ENCODE measurements around the gene RNU6-9.
A peak's percentile ranks its signal among the peaks of the same experiment; 100 is the strongest.

The RNU6-9 gene

DNA sequence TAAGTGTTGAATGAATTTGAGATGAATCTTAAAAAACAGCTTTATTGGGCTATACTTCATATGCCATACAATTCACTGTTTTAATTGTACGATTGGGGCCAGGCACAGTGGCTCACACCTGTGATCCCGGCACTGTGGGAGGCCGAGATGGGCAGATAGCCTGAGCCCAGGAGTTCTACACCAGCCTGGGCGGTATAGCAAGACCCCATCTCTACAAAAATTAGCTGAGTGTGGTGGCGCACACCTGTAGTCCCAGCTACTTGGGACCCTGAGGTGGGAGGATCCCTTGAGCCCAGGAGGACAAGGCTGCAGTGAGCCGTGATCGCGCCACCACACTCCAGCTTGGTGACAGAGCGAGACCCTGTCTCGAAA lies 42.9 kb downstream of the RNU6-9 start:
- no peak for DNase-seq (ENCODE audit: low spot score)

DNA sequence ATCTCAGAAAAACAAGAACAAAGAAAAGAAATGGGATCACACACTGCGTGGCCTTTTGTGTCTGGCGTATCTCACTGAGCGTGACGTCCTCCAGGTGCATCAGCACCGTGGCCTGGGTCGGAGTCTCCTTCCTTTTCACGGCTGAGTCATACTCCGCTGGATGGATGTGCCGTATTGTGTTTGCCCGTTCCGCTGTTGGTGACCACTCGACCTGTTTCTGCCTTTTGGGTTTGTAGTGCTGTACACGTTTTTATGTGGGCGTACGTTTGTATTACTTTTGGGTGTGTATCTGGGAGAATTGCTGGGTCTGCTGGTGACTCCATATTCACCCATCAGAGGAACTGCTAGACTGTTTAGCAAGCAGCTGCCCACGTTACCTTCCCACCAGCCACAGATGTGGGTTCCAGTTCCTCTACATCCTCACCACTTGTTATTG lies 44.0 kb downstream of the RNU6-9 start:
- no peak for DNase-seq (ENCODE audit: low spot score)

DNA sequence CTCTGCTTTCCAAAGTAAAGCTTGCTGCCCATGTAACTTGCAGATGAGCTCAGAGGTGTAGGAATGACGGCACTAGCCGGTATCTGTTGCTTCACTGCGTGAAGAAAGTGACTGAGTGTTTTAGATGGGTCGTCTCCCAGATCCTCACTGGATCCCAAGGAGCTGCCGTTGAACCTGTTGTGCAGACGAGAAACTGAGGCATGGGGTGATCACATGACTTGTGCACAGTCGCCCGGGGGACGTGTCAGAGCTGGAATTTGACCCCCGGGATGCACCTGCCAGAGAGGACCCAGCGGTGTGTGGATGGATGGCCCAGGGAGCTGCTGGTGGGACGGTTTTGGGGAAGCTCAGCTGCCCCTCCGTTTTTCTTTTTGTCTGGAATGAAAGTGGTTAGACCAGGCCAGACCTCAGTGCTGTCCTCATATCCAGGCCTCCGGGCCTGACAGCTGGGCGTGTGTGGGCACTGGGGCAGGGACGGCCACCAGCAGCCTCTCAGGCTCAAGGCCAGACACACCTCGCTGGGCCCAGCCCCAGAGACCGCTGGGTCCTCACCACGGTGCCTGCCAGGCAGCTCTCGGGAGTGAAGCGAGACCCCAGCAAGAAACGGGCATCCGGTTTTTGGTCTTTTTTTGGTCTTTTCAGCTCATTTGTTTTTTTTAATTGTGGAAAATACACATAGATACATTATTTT lies 45.1 kb downstream of the RNU6-9 start:
- no peak for DNase-seq (ENCODE audit: low spot score)

DNA sequence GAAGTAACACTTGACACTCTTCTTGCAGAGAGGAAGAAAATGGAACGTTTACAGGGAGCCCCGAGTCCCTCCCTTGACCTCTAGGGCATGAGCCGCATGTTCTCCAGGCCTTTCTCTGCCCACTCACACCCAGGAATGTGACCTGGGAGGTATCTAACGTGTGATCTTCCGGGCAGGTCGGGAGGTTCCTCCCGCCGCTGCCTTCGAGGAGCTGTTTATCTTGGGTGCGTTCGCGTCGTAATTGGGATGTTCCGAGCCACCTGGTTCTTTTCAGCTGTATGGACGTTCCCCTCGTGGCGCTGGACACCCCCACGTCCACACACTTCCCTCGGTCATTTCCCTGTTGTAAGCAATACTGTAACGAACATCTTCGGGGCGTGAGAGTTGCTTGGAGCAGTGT lies 46.2 kb downstream of the RNU6-9 start:
- DNase-seq (ENCODE audit: low spot score), result no peak

DNA sequence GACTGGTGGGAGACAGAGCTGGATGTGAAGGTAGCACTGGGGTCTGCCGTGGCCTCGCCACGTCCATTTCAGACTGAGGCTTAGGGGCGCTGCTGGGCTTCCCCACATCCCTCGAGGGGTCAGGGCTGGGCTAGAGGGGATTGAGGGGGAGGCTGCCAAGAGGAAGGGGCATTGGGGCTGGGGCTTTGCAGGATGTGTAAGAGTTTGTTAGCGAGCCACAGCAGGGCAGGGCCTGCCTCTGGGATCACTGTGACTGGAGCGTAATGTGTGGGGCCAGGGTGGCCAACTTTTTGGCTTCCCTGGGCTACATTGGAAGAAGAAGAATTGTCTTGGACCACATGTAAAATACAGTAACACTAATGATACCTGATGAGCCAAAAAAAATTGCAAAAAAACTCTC lies 46.6 kb downstream of the RNU6-9 start:
- DNase-seq (ENCODE audit: low spot score), result no peak

DNA sequence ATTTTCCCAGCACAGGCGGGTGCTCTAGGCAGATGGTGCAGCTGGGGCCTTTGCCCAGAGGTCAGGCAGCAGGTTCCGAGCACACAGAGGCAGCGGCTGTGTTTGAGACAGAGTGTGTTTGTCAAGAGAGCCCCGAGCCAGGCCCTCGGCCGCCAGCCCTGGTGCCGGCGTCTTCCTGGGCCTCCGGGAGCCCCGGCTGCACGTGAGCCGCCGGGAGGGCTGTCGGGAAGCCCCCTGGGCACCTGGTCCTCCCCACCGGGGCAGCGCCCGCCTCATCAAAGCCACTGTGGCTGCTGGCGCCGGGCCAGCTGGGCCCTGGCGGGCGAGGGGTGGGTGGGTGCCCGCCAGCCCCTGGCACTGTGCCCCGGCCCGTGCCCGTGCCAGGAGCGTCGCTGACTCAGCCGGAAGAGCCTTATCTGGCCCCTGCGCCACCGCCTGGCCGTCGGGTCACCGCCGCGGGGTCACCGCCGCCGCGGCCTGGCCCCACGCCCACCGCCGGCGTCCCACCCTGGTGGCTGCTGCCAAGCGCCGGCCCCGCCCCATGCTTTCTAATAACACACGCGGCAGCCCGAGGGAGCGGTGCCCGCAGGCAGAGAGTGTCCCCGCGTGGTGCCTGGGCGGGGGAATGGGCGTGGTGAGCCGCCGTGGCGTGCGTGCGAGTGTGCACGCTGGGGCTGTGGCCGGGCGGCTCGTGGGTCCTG lies 47.5 kb downstream of the RNU6-9 start:
- DNase-seq (ENCODE audit: low spot score), result peak; percentile 76

DNA sequence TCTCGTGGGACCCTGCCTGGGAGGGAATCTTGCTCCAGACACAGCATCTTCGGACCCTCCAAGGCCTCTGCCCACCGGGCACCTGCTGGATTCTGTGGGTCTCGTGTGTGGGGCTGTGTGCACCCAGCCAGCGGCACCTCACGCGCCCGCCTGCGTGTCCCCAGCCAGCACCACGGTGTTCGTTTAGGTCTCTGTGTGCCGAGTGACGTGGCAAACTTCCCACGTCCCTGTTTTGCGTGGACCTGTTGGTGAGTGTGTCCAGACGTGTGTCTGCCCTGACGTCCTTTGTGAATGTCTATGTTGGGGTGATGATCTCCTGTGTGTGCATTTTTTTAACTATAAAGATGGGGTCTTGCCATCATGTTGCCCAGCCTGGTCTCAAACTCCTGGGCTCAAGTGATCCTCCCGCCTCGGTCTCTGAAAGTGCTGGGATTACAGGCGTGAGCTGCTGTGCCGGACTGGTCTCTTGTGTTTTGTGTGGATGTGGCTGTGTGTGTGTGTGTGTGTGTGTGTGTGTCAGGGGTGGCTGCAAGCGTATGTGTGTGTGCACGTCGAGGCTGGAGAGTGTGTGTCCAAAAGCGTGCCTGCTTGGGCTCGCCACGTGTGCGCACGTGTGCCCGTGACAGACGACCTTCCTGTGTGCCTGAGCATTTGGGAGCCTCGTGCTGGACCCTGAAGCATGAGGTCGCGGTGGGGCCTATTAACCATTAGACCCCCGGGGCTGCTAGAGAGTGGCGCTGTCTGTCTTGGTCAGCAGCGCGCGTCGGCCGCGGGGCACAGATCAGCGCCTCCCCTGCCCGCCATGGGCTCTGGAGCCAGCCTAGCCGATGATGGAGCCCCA lies 48.2 kb downstream of the RNU6-9 start:
- no peak for DNase-seq (ENCODE audit: low spot score)

DNA sequence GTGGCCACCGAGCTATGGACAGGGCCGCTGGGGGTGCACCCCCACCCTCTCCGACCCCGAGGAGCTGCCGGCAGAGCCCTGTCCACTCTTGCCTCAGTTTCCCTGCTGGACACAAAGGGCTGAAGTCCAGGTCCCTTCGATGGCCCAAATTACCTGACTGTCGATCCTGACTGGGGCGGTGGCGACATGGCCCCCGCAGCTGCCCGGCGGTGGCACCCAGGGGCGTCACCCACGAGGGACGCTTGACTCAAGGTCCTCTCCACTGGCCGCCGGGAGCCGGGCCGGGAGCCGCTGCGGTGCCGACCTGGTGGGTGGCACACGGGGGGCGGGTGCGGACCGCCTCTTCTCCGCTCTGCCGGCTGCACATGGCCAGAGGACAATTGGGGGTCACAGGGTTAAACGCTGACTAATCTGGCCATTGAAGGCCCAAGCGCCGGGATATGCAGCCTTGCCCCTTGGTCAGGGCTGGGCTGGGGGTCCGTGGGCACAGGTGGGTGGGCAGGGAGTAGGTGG lies 48.9 kb downstream of the RNU6-9 start:
- DNase-seq (ENCODE audit: low spot score), result no peak

All from Ammon's horn (tissue), 1 donor.